Choroid plexus epithelial cell (primary cell): ENCODE measurements around the gene SNX4.
"Not testable (repeated sequence)": the region's sequence is repeated elsewhere in the genome, so short reads cannot be mapped to it uniquely, and the experiment has no call there.

Experiments
- DNase-seq: peaks from one replicate; pipeline ENCODE4 v3.0.0-alpha.2; 2010; ENCODE audit warnings: low read depth
- H3K4me3 ChIP-seq: 2 replicates; pipeline ENCODE4 v1.5.1; 2011; ENCODE audit warnings: low read depth, mild to moderate bottlenecking, control low read depth, low read length, moderate library complexity
- CTCF ChIP-seq: conservative IDR thresholded peaks from 2 replicates; pipeline ENCODE4 v1.5.1; 2011; ENCODE audit warnings: low read depth, mild to moderate bottlenecking, control low read depth, inconsistent platforms, low read length, moderate library complexity

SNX4 gene

GRCh38 chr3:125410922-125411321 is 109.1 kb downstream of the SNX4 start:
- H3K4me3 ChIP-seq = no peak overlapping the region
- DNase-seq = no peak
- no peak for TF ChIP-seq CTCF

GRCh38 chr3:125406070-125406469 is 113.9 kb downstream of the SNX4 start:
- no peak overlapping the region for H3K4me3 ChIP-seq
- DNase-seq = no peak
- TF ChIP-seq CTCF = no peak

- H3K4me3 ChIP-seq, DNase-seq: not testable (repeated sequence)
Measured at GRCh38 chr3:125405515-125405914, 114.5 kb downstream of the SNX4 start.

GRCh38 chr3:125403789-125404188 is 116.2 kb downstream of the SNX4 start:
- H3K4me3 ChIP-seq = no peak overlapping the region
- peak; percentile 24 for DNase-seq
- no peak for TF ChIP-seq CTCF

GRCh38 chr3:125402639-125403038 is 117.4 kb downstream of the SNX4 start:
- no peak for TF ChIP-seq CTCF
- DNase-seq = no peak

GRCh38 chr3:125401402-125401801 is 118.6 kb downstream of the SNX4 start:
- no peak overlapping the region for H3K4me3 ChIP-seq
- TF ChIP-seq CTCF = no peak
- DNase-seq = peak; percentile 41

More at GRCh38 chr3:125402639-125403038, 117.4 kb downstream of the SNX4 start:
- H3K4me3 ChIP-seq = no peak overlapping the region

GRCh38 chr3:125398952-125399351 is 121.0 kb downstream of the SNX4 start:
- no peak overlapping the region for H3K4me3 ChIP-seq
- DNase-seq = no peak
- no peak for TF ChIP-seq CTCF
